Tongue (tissue), 3 donors: ENCODE results near the gene BTBD1. TPM values are rescaled to one million over a fixed set of nuclear protein-coding genes. Genes with fewer than 3 reads are reported as not detected.

Experiments
- DNase-seq: peaks from one replicate; pipeline ENCODE4 v3.0.0-alpha.2; 2015
- small RNA-seq: library from RNA; depleted of rRNA; stranded (forward); fragments of <200 nt; gene quantifications from one replicate; pipeline ENCODE3, GENCODE V24; 2014; ENCODE audit warnings: low replicate concordance
- total RNA-seq: library from RNA; depleted of rRNA; stranded (reverse); fragments of >200 nt; gene quantifications from one replicate; pipeline ENCODE4 v1.2.3, GENCODE V29; 2014

The BTBD1 gene
- total RNA-seq, 1 donor from 2014 or later = 228 TPM

- no peak for DNase-seq
These were observed 74.5 kb downstream of the BTBD1 start for GRCh38 chr15:82992436-82992998.

- DNase-seq = no peak
These were observed 80.6 kb downstream of the BTBD1 start for GRCh38 chr15:82986442-82986780.

GRCh38 chr15:82985688-82986441 is 81.2 kb downstream of the BTBD1 start, which contains the start of gene RAMAC:
Gene RAMAC, plus strand, starts transcription at chr15:82986210. Its CDS starts 2,809 bp downstream, at chr15:82989019.
- peak; percentile 98 for DNase-seq

- DNase-seq = no peak
These were observed 86.1 kb downstream of the BTBD1 start for GRCh38 chr15:82980981-82981380.

- DNase-seq = no peak
These were observed 87.3 kb downstream of the BTBD1 start for GRCh38 chr15:82979726-82980125.

- no peak for DNase-seq
These were observed 88.6 kb downstream of the BTBD1 start for GRCh38 chr15:82978438-82978837.

- DNase-seq = no peak
These were observed 90.0 kb downstream of the BTBD1 start for GRCh38 chr15:82977076-82977475.

- DNase-seq = no peak
These were observed 94.1 kb downstream of the BTBD1 start for GRCh38 chr15:82972990-82973389.

- DNase-seq = no peak
These were observed 95.7 kb downstream of the BTBD1 start for GRCh38 chr15:82971218-82971984.

- no peak for DNase-seq
These were observed 96.4 kb downstream of the BTBD1 start for GRCh38 chr15:82970696-82971095.

- DNase-seq = no peak
These were observed 96.9 kb downstream of the BTBD1 start for GRCh38 chr15:82970078-82970686.

GRCh38 chr15:82969353-82969752 is 97.7 kb downstream of the BTBD1 start:
- no peak for DNase-seq

- DNase-seq = no peak
These were observed 99.0 kb downstream of the BTBD1 start for GRCh38 chr15:82968066-82968465.

GRCh38 chr15:82966671-82967071 is 100.4 kb downstream of the BTBD1 start:
- no peak for DNase-seq

Small RNA genes within 50 kb of the gene (small RNA-seq; reads per million reads assigned to genes)
- gene MIR4515 = not detected

Other genes with a start within 250 kb of the BTBD1 start
- gene HOMER2, start 114.5 kb downstream of the BTBD1 start, total RNA-seq = 38.4 TPM
- gene RAMAC, start 81.0 kb downstream of the BTBD1 start, total RNA-seq = 31.9 TPM
- 16.3 TPM for gene C15orf40, start 55.6 kb downstream of the BTBD1 start, total RNA-seq
- 6.3 TPM for gene TM6SF1, start 40.4 kb upstream of the BTBD1 start, total RNA-seq
- 49.6 TPM for gene HDGFL3, start 140.6 kb upstream of the BTBD1 start, total RNA-seq
- 2.8 TPM for gene BNC1, start 217.4 kb upstream of the BTBD1 start, total RNA-seq